ENCODE data around the gene PHF14.

Gene PHF14

DNA sequence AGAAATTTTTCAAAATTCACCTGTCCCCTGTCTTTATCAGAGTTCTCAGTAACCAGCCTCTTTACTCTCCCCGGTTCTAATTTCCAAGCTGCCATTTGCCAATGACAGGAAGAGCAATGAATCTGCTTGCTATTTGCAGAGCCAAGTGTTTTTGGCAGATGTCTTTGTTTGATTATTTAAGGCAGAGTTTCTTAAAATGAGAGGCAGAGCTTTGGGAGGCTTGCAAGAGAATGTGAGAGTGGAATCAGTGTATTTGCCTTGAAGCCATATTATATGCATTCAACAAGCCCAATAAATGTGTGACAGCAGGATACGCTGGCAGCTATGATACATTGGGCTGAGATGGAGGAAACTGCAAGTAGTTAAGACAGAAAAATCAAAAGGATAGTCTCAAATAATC lies 196.5 kb downstream of the PHF14 start (continued):
- TF ChIP-seq, protein P1, sequence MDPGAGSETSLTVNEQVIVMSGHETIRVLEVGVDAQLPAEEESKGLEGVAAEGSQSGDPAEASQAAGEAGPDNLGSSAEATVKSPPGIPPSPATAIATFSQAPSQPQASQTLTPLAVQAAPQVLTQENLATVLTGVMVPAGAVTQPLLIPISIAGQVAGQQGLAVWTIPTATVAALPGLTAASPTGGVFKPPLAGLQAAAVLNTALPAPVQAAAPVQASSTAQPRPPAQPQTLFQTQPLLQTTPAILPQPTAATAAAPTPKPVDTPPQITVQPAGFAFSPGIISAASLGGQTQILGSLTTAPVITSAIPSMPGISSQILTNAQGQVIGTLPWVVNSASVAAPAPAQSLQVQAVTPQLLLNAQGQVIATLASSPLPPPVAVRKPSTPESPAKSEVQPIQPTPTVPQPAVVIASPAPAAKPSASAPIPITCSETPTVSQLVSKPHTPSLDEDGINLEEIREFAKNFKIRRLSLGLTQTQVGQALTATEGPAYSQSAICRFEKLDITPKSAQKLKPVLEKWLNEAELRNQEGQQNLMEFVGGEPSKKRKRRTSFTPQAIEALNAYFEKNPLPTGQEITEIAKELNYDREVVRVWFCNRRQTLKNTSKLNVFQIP (CRISPR knock-in tag; IDR thresholded peaks at IDR 0.05; ENCODE audit: borderline replicate concordance, low read depth), result no peak
- no peak for TF ChIP-seq CSDC2 (CRISPR knock-in tag; IDR thresholded peaks at IDR 0.05)
- TF ChIP-seq, protein P2, sequence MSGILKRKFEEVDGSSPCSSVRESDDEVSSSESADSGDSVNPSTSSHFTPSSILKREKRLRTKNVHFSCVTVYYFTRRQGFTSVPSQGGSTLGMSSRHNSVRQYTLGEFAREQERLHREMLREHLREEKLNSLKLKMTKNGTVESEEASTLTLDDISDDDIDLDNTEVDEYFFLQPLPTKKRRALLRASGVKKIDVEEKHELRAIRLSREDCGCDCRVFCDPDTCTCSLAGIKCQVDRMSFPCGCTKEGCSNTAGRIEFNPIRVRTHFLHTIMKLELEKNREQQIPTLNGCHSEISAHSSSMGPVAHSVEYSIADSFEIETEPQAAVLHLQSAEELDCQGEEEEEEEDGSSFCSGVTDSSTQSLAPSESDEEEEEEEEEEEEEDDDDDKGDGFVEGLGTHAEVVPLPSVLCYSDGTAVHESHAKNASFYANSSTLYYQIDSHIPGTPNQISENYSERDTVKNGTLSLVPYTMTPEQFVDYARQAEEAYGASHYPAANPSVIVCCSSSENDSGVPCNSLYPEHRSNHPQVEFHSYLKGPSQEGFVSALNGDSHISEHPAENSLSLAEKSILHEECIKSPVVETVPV (CRISPR knock-in tag; IDR thresholded peaks at IDR 0.05), result no peak

- ATAC-seq, result no peak
- TF ChIP-seq ARNTL (CRISPR knock-in tag; IDR thresholded peaks at IDR 0.05; ENCODE audit: borderline replicate concordance, low read depth) (no peak), BACH2 (CRISPR knock-in tag; IDR thresholded peaks at IDR 0.05; ENCODE audit: borderline replicate concordance) (no peak), OSR1 (CRISPR knock-in tag; IDR thresholded peaks at IDR 0.05) (no peak), RARB (CRISPR knock-in tag; IDR thresholded peaks at IDR 0.05) (no peak), CSDC2 (CRISPR knock-in tag; IDR thresholded peaks at IDR 0.05) (no peak), ZC3H10 (CRISPR knock-in tag; IDR thresholded peaks at IDR 0.05) (no peak), ESRRG (CRISPR knock-in tag; IDR thresholded peaks at IDR 0.05) (no peak), PPARA (CRISPR knock-in tag; IDR thresholded peaks at IDR 0.05; ENCODE audit: borderline replicate concordance) (no peak), ZNF8 (CRISPR knock-in tag; IDR thresholded peaks at IDR 0.05) (no peak), CREB5 (CRISPR knock-in tag; IDR thresholded peaks at IDR 0.05; ENCODE audit: low read depth) (no peak), GLIS3 (CRISPR knock-in tag; IDR thresholded peaks at IDR 0.05) (no peak), ISL1 (CRISPR knock-in tag; IDR thresholded peaks at IDR 0.05) (no peak), ZNF565 (CRISPR knock-in tag; conservative IDR thresholded peaks at IDR 0.05; ENCODE audit: low read depth) (no peak), PATZ1 (CRISPR knock-in tag; IDR thresholded peaks at IDR 0.05; ENCODE audit: borderline replicate concordance) (no peak), ZNF70 (CRISPR knock-in tag; IDR thresholded peaks at IDR 0.05) (no peak)
- TF ChIP-seq, protein P2 (CRISPR knock-in tag; IDR thresholded peaks at IDR 0.05), result no peak
Measured at GRCh38 chr7:11170863-11171568, 197.3 kb downstream of the PHF14 start.

- peak; percentile 58 for ATAC-seq
- peak; percentile 86 for TF ChIP-seq TCF4 (CRISPR knock-in tag; IDR thresholded peaks at IDR 0.05; ENCODE audit: borderline replicate concordance)
- peak; percentile 68 for TF ChIP-seq TSHZ2 (CRISPR knock-in tag; IDR thresholded peaks at IDR 0.05)
- no peak for TF ChIP-seq PPARA (CRISPR knock-in tag; IDR thresholded peaks at IDR 0.05; ENCODE audit: borderline replicate concordance)
Measured at GRCh38 chr7:11171569-11172192, 198.0 kb downstream of the PHF14 start.
